ENCODE measurements around the gene TUBA3E.
A peak's percentile ranks its signal among the peaks of the same experiment; 100 is the strongest.
"Not testable (repeated sequence)": the region's sequence is repeated elsewhere in the genome, so short reads cannot be mapped to it uniquely, and the experiment has no call there.

TUBA3E gene

DNA sequence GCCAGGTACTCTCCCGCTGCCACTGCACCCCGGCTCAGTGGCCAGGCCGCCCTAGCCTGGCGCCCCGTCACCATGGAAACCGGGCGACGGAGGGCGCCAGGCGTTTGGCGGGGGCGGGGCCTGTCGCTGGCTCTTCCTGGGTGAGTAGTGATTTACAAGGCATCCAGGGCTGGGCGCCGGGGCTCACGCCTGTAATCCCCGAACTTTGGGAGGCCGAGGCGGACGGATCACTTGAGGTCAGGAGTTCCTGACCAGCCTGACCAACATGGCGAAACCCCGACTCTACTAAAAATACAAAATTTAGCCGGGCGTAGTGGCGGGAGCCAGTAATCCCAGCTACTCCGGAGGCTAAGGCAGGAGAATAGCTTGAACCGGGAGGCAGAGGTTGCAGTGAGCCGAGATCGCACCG lies 53.2 kb downstream of the TUBA3E start, which contains the start of gene CCDC74B:
Gene CCDC74B (minus strand): TSS at position 107 of the 409 bp plus-strand sequence. CDS start 116 bp downstream, outside the sequence.
- peak within 1 kb of the TSS; percentile 41 for H3K4me3 ChIP-seq (ENCODE audit: low read length)
- H3K36me3 ChIP-seq (ENCODE audit: control insufficient read depth, insufficient read depth, low read length); H3K4me1 ChIP-seq (ENCODE audit: control insufficient read depth, insufficient read depth, low read length); H3K9ac ChIP-seq (ENCODE audit: low read length); H3K27me3 ChIP-seq (ENCODE audit: control insufficient read depth, insufficient read depth, low read length); H3K27ac ChIP-seq (ENCODE audit: low read depth, low read length): not testable (repeated sequence)

DNA sequence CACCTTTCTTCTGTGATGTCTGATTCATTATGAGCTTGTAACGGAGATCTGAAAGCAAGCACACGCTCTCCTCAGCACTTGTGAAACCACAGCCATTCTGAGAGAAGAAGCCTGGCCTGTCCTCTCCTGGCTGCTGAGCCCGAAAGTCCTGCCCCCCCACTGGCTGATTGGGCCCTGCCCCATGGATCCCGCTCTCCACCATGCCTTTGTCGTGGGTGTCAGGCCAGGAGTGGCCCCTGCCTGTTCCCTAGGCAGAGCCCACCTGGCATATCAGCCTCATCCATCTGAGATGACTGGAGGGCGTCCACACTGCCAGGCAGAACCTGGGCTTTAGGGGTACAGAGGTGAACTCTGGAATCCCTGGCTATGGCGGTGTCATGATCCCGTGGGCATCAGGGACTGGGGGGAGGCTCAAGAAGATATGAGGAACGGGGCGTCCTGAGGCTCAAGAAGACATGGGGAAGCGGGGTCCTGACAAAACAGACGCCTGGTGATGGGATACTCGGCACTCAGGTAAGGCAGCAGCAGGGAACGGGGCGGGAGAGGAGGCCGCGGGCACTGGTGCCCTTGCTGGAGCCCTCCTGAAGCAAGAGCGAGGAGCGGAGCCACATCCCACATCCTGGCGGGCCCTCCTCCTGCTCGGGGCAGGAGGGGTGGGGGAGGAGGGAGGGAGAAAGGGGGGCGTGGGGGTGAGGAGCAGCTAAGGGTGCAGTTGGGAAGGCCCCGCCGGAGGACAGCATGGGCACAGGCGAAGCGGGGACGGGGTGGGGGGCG lies 54.8 kb downstream of the TUBA3E start:
- not testable (repeated sequence) for H3K4me3 ChIP-seq (ENCODE audit: low read length); H3K9ac ChIP-seq (ENCODE audit: low read length); H3K4me1 ChIP-seq (ENCODE audit: control insufficient read depth, insufficient read depth, low read length); H3K27ac ChIP-seq (ENCODE audit: low read depth, low read length); H3K36me3 ChIP-seq (ENCODE audit: control insufficient read depth, insufficient read depth, low read length); H3K27me3 ChIP-seq (ENCODE audit: control insufficient read depth, insufficient read depth, low read length)

- H3K36me3 ChIP-seq (ENCODE audit: control insufficient read depth, insufficient read depth, low read length); H3K27ac ChIP-seq (ENCODE audit: low read depth, low read length); H3K4me1 ChIP-seq (ENCODE audit: control insufficient read depth, insufficient read depth, low read length); H3K27me3 ChIP-seq (ENCODE audit: control insufficient read depth, insufficient read depth, low read length); H3K9ac ChIP-seq (ENCODE audit: low read length); H3K4me3 ChIP-seq (ENCODE audit: low read length): not testable (repeated sequence)
Observed at GRCh38 chr2:130142396-130143265, 55.6 kb downstream of the TUBA3E start.

Measured in rectal smooth muscle tissue (tissue), 1 donor.